ENCODE results near the gene MMS19. TPM values are rescaled to one million over a fixed set of nuclear protein-coding genes. Genes with fewer than 3 reads are reported as not detected.
A peak's percentile ranks its signal among the peaks of the same experiment; 100 is the strongest.

The MMS19 gene
- total and polyA plus RNA-seq, 11 donors, result 30.2 to 63.5 (median 48.1) TPM

DNA sequence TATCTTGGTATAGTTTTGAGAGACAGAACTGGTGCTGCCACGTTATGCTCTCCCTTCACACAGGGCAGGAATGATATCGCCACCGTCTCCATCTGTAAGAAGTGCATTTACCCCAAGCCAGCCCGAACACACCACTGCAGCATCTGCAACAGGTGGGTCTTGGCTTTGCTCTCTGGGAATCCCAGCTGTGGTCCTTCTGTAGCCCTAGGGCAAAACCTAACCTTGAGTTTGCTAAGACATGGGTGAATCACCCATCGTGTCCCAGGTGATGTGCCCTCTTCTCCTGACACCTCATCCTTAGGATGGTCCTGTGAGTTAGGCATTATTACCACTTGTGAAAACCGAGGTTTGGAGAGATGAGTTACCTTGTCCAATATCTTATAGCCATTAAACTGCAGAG, 45.9 kb downstream of the MMS19 start:
- H3K4me1 ChIP-seq, result peaks cover 0 to 61% (median 36%) of the 10 kb centered on the region in 12 donors
- no peak for ATAC-seq

DNA sequence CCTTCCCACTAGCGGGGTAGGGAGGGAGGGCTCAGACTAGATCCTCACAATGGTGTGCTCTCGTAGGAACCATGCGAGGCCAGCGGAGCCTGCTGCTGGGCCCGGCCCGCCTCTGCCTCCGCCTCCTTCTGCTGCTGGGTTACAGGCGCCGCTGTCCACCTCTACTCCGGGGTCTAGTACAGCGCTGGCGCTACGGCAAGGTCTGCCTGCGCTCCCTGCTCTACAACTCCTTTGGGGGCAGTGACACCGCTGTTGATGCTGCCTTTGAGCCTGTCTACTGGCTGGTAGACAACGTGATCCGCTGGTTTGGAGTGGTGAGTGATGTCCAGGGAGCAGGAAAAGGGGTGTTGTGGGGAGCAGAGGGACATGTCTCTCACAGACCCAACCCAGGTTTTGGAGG, 46.6 kb downstream of the MMS19 start:
- H3K4me3 ChIP-seq, result no peak overlapping the region
- peaks cover 0 to 68% (median 42%) of the 10 kb centered on the region in 12 donors for H3K4me1 ChIP-seq
- H3K36me3 ChIP-seq, result peaks cover 0 to 55% (median 32%) of the 10 kb centered on the region in 9 donors
- intact Hi-C loops (cut with DNase I), result no loop called here
- peak overlapping the region in 4 of 12 donors; percentile 3 to 58 (median 46) for H3K27ac ChIP-seq
- H3K27me3 ChIP-seq, result no peaks in the 10 kb centered on the region
- no peaks in the 10 kb centered on the region for H3K9me3 ChIP-seq
- ATAC-seq (peak in 1 of 4 donors; percentile 5), DNase-seq (no peak)
- TF ChIP-seq, protein P1, sequence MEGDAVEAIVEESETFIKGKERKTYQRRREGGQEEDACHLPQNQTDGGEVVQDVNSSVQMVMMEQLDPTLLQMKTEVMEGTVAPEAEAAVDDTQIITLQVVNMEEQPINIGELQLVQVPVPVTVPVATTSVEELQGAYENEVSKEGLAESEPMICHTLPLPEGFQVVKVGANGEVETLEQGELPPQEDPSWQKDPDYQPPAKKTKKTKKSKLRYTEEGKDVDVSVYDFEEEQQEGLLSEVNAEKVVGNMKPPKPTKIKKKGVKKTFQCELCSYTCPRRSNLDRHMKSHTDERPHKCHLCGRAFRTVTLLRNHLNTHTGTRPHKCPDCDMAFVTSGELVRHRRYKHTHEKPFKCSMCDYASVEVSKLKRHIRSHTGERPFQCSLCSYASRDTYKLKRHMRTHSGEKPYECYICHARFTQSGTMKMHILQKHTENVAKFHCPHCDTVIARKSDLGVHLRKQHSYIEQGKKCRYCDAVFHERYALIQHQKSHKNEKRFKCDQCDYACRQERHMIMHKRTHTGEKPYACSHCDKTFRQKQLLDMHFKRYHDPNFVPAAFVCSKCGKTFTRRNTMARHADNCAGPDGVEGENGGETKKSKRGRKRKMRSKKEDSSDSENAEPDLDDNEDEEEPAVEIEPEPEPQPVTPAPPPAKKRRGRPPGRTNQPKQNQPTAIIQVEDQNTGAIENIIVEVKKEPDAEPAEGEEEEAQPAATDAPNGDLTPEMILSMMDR (IDR thresholded peaks at IDR 0.05), result no peak
- no peak for TF ChIP-seq POLR2A (IDR thresholded peaks at IDR 0.05)
- WGBS, 4 donors, result 94 to 97% (median 96%) methylated on average over 16 to 17 of the region's 17 CpGs

More for the DNA sequence above, 45.9 kb downstream of the MMS19 start:
- TF ChIP-seq POLR2A (IDR thresholded peaks at IDR 0.05), result no peak
- TF ChIP-seq, protein P1 (IDR thresholded peaks at IDR 0.05), result no peak
- no peaks in the 10 kb centered on the region for H3K9me3 ChIP-seq
- DNase-seq, result no peak
- WGBS, 4 donors, result 89 to 96% (median 93%) methylated on average over 6 of the region's 6 CpGs
- H3K27ac ChIP-seq, result peak overlapping the region in 1 of 12 donors; percentile 40
- intact Hi-C loops (cut with DNase I), result no loop called here
- H3K4me3 ChIP-seq, result no peak overlapping the region
- H3K36me3 ChIP-seq, result peaks cover 0 to 63% (median 39%) of the 10 kb centered on the region in 9 donors
- no peaks in the 10 kb centered on the region for H3K27me3 ChIP-seq

DNA sequence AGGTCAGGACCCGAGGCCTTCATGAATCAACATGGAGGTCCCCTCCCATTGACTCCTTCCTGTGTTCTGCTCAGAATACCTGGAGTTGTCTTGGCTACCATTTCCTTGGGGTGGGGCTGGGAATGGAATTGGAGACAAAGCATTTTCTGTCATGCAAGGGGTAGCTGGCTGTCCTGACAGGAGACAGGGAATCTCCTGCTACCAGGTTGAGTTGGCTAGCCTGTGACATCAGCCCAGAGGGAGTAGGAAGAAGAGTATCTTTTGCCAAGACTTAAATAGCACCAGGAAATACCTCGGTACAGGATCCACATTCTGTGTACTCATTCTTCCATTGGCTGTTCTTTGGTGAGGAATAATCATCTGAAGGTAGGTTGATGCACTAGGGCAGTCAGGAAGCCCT, 47.4 kb downstream of the MMS19 start:
- DNase-seq (peak in 1 of 5 donors; percentile 43), ATAC-seq (peak in 2 of 4 donors; percentile 16 to 17)
- no peaks in the 10 kb centered on the region for H3K9me3 ChIP-seq
- WGBS, 4 donors, result 31 to 42% (median 36%) methylated on average over 2 of the region's 2 CpGs
- H3K36me3 ChIP-seq, result peaks cover 0 to 47% (median 24%) of the 10 kb centered on the region in 9 donors
- H3K4me3 ChIP-seq, result no peak overlapping the region
- H3K4me1 ChIP-seq, result peaks cover 0 to 69% (median 44%) of the 10 kb centered on the region in 12 donors
- intact Hi-C loops (cut with DNase I), result no loop called here
- peak overlapping the region in 5 of 12 donors; percentile 9 to 58 (median 43) for H3K27ac ChIP-seq
- TF ChIP-seq, protein P1 (IDR thresholded peaks at IDR 0.05), result no peak
- no peak for TF ChIP-seq POLR2A (IDR thresholded peaks at IDR 0.05)
- H3K27me3 ChIP-seq, result no peaks in the 10 kb centered on the region

DNA sequence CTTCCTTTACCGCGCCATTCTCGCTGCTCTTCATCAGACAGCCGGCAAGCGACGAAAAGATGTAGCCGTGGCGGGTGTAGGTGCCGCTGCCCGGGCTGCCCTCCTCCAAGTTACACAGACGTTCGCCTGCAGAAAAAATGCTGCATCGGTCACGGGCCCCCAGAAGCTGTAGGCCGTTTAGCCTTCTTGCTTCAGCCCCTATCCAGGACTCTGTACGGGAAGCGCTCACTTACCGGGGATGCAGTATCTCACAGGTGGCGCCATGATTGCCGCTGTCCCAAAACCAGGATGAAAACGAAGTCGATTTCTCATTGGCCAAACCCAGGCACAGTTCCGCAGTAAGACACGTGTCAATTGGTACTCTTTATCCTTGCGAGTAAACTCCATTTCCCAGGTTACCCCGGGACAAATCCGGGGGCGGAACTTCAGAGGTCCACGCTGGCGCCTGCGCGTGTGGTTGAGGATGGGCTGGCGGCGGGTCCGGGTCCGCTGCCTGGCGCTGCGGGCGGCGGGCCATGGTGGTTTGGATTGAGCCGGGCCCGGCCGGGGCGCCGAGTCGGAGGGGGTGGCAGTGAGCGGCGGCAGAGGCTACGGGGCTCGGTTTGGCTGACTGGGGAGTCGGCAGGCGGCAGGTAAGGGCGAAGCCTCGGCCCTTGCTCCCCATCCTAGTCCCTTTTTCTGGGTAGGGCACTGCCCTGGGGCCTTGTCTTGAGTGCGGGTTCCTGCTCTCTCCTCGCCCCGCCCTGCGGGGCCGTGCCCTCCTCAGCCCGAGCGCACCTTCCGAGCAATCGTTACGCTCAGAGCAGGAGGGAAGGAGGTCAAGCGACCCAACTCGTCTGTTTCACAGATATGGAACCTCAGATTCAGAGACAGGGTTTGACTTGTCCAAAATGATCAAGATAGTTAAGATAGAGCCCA, 52.2 kb downstream of the MMS19 start, which contains the start of the genes EXOSC1 and ZDHHC16:
Gene EXOSC1, minus strand, starts transcription at position 285 of the 918 bp plus-strand sequence. Its CDS starts 21 bp downstream, at position 264.
Gene ZDHHC16, plus strand, starts transcription at position 454 of the 918 bp plus-strand sequence. CDS start 5,501 bp downstream, outside the sequence.
- Histone ChIP-seq H3K9me3 (no peaks in the 10 kb centered on the region), H3K4me3 (peak within 1 kb of the TSS; percentile 62 to 96 (median 89)), H3K27me3 (no peaks in the 10 kb centered on the region), H3K36me3 (peaks cover 0 to 29% (median 19%) of the 10 kb centered on the region in 9 donors), H3K4me1 (peaks cover 4 to 46% (median 35%) of the 10 kb centered on the region in 12 donors), H3K27ac (peak within 1 kb of the TSS; percentile 27 to 83 (median 72))
- TF ChIP-seq, protein P1 (IDR thresholded peaks at IDR 0.05), result peak in 4 of 12 donors; percentile 9 to 39 (median 24)
- TF ChIP-seq POLR2A (IDR thresholded peaks at IDR 0.05), result peak in 1 of 2 donors; percentile 81
- intact Hi-C loops (cut with DNase I), result loop anchor here in 3 of 10 donors (2.0 to 10.0 kb wide), 3 partner anchors 17 to 51 kb away; partner anchors contain the start of genes MMS19 (in 2 of the 3) and UBTD1 (in 2 of the 3)
- WGBS, 4 donors, result 0 to 1% (median 0%) methylated on average over 50 to 66 of the region's 66 CpGs
- DNase-seq (peak; percentile 92 to 94 (median 93)), ATAC-seq (peak; percentile 97 to 98 (median 98))

All from heart left ventricle (tissue), 16 donors.